HepG2 (cell line): ENCODE measurements around the gene CD101.

Experiments
- CHD2 ChIP-seq: IDR thresholded peaks from 2 replicates; pipeline ENCODE4 v1.6.1; 2011; ENCODE audit warnings: low read depth, low read length, improper control_type of control experiment
- CTCF ChIP-seq: sonication (generic); formaldehyde crosslinking; IDR thresholded peaks from 2 replicates; pipeline ENCODE4 v1.5.0; 2020; ENCODE audit warnings: mild to moderate bottlenecking, missing genetic modification reagents, moderate library complexity
- E2F1 ChIP-seq: sonication (generic); formaldehyde crosslinking; IDR thresholded peaks from 2 replicates; pipeline ENCODE4 v1.5.0; 2020; ENCODE audit warnings: missing genetic modification reagents
- HCFC1 ChIP-seq: fragments of 150-350 bp; IDR thresholded peaks from 2 replicates; pipeline ENCODE4 v1.6.1; 2014; ENCODE audit warnings: low read depth, low read length
- JUN ChIP-seq: sonication (generic); formaldehyde crosslinking; IDR thresholded peaks from 2 replicates; pipeline ENCODE4 v1.4.0; 2020; ENCODE audit warnings: mild to moderate bottlenecking, missing genetic modification reagents
- MEIS2 ChIP-seq: sonication (generic); formaldehyde crosslinking; IDR thresholded peaks from 2 replicates; pipeline ENCODE4 v1.9.0; 2021; ENCODE audit warnings: mild to moderate bottlenecking, missing genetic modification reagents
- MYNN ChIP-seq: sonication (generic); formaldehyde crosslinking; IDR thresholded peaks from 2 replicates; pipeline ENCODE4 v1.4.0; 2020; ENCODE audit warnings: mild to moderate bottlenecking, low read depth, missing genetic modification reagents
- POLR2A ChIP-seq, 2 experiments: IDR thresholded peaks; 2 replicates each; pipeline ENCODE4 v1.6.1; 2011; ENCODE audit warnings: low read depth in 2 of 2, low read length in 2 of 2, mild to moderate bottlenecking in 1 of 2, moderate library complexity in 1 of 2; ENCODE audit not compliant: insufficient read depth in 1 of 2
- POLR2AphosphoS5 ChIP-seq: IDR thresholded peaks from 2 replicates; pipeline ENCODE4 v1.6.1; 2012; ENCODE audit warnings: low read depth, low read length
- SIN3A ChIP-seq: IDR thresholded peaks from 2 replicates; pipeline ENCODE4 v1.6.1; 2011; ENCODE audit warnings: low read depth, mild to moderate bottlenecking, control low read depth, low read length, borderline replicate concordance
- YY1 ChIP-seq: IDR thresholded peaks from 2 replicates; pipeline ENCODE4 v1.6.1; 2011; ENCODE audit warnings: low read length, low read depth, moderate library complexity, mild to moderate bottlenecking; ENCODE audit not compliant: insufficient read depth, insufficient replicate concordance
- ZBTB7A ChIP-seq: sonication (generic); formaldehyde crosslinking; IDR thresholded peaks from 2 replicates; pipeline ENCODE4 v1.8.0; 2022; ENCODE audit warnings: mild to moderate bottlenecking, missing genetic modification reagents
- ZNF143 ChIP-seq: sonication (generic); formaldehyde crosslinking; IDR thresholded peaks from 2 replicates; pipeline ENCODE4 v1.4.0; 2020; ENCODE audit warnings: missing genetic modification reagents

GRCh38 chr1:117037802-117038201 is 36.2 kb downstream of the CD101 start:
- TF ChIP-seq YY1, result no peak
- TF ChIP-seq MEIS2 (CRISPR knock-in tag), result no peak
- TF ChIP-seq ZBTB7A, result no peak
- TF ChIP-seq ZNF143 (CRISPR knock-in tag), result no peak
- no peak for TF ChIP-seq POLR2AphosphoS5
- TF ChIP-seq CHD2, result no peak
- no peak for TF ChIP-seq POLR2A (IDR thresholded peaks at IDR 0.05; ENCODE audit: insufficient read depth in 1 of 2, low read depth in 2 of 2, low read length in 2 of 2)
- TF ChIP-seq HCFC1, result no peak
- no peak for TF ChIP-seq SIN3A
- no peak for TF ChIP-seq CTCF (CRISPR knock-in tag)
- no peak for TF ChIP-seq E2F1 (CRISPR knock-in tag)
- no peak for TF ChIP-seq MYNN (CRISPR knock-in tag)
- TF ChIP-seq JUN, result no peak
